GM21528 (cell line): ENCODE results near the gene PTPN1.
"Not testable (repeated sequence)": the region's sequence is repeated elsewhere in the genome, so short reads cannot be mapped to it uniquely, and the experiment has no call there.

Experiments
- ATAC-seq: cut with Tn5 transposase; IDR thresholded peaks from one replicate; pipeline ENCODE4 v1.9.1; 2021; ENCODE audit warnings: mild to moderate bottlenecking, moderate library complexity; ENCODE audit not compliant: unreplicated experiment, low FRiP score

Gene PTPN1

DNA sequence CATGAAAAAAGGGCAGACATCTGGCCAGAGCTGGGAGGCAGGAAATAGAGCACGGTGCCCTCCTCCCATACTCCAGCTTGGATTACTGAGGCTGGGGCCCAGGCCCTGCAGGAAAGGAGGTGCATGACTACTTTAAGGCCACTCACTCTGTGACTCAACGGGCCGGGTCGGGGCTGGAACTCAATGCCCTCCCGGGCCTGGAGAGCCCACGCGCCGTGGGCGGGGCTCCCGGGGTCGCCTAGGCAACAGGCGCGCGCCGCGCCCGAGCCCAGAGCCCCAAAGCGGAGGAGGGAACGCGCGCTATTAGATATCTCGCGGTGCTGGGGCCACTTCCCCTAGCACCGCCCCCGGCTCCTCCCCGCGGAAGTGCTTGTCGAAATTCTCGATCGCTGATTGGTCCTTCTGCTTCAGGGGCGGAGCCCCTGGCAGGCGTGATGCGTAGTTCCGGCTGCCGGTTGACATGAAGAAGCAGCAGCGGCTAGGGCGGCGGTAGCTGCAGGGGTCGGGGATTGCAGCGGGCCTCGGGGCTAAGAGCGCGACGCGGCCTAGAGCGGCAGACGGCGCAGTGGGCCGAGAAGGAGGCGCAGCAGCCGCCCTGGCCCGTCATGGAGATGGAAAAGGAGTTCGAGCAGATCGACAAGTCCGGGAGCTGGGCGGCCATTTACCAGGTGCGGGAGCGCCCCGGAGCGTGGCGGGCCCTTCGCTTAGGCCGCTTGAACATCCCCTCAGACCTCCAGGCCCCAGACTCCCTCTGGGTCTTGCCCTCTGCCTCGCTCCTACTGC lies at the start of gene PTPN1:
Gene PTPN1 (plus strand): TSS at position 461 of the 783 bp plus-strand sequence. CDS start 145 bp downstream, at position 606.
- ATAC-seq = peak; percentile 84

DNA sequence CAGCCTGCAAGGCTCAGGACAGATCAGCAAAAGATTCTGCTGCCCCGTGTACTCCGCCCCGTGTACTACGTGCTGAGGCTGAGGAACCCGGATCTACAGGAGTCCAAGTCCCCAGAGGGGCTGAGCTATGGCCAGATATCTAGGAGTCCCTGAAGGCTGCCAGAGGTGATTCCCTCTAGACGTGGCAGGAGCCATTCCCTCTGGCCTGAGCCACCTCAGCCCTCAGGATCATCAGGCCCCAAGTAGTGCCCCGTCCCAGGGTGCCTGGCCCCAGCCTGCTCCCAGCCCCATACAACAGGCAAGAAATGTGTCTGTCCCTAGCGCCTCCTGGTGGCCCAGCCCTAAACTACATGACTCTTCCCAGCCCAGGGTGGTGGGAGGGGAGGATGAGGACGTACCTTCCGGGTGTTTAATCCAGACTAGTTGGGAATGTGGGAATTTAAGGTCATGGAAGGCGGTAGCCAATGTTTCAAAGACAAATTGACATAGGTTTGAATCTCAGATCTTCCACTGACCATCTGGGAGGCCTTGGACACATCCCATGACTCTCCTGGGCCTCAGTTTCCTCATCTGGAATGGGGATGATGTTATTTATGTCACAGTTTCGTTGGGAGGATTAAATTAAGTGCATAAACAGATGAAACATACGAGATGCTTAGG lies 49.4 kb upstream of the PTPN1 start:
- no peak for ATAC-seq

DNA sequence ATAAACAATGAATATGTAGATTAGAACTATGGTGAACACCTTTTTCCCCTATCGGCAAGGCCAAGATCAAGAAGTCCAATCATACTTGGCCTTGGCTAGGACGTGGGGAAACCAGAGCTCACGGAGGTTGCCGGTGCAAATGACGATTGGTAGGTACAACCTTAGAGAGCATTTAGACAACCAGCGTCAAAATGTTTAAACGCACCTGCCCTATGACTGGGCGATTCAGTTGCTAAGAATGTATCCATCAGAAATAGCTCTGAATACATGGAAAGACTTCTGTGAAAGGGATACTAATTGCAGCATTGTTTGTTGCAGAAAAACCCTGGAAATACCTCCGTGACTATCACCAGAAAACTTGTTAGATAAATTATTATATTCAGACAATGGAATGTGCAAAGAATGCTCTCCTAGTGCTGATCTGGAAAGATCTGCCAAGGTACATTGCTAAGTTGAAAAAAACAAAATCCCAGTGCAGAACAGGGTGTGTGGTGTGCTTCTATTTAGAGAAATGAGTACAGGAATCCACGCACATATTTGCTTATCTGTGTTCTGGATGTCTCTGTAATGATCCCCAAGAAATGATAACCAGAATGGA lies 48.0 kb upstream of the PTPN1 start:
- ATAC-seq = no peak

DNA sequence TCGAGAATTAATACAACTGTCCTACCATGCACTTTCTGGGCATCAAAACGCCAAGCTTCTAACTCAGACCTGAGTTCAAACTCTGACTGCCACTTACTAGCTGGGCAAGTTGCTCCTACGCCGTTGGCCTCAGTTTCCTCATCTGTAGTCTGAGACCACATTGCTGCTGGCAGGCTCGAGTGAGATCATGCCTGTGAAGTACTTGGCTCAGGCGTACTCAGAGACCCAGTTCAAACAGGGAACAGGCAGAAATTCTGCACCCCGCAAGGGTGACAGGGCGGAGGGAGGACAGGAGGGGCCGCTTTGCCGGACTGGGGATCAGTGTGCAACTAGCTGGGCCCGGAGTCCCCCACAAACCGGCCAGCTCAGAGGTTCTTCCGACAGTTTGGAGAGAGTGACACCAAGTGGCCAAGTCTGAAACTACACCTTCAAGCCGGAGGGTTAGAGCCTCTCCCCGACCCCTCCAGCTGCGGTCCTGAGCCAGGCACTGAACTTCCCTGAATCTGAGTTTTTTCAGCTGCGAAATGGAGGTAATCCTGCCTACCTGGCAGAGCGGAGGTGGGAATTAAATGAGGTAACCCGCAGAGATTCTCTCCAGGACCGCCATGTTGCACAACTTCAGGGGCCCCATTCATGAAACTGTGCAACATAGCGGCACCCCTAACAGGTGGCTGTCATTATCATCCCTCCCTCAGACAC lies 46.0 kb upstream of the PTPN1 start:
- ATAC-seq = no peak

DNA sequence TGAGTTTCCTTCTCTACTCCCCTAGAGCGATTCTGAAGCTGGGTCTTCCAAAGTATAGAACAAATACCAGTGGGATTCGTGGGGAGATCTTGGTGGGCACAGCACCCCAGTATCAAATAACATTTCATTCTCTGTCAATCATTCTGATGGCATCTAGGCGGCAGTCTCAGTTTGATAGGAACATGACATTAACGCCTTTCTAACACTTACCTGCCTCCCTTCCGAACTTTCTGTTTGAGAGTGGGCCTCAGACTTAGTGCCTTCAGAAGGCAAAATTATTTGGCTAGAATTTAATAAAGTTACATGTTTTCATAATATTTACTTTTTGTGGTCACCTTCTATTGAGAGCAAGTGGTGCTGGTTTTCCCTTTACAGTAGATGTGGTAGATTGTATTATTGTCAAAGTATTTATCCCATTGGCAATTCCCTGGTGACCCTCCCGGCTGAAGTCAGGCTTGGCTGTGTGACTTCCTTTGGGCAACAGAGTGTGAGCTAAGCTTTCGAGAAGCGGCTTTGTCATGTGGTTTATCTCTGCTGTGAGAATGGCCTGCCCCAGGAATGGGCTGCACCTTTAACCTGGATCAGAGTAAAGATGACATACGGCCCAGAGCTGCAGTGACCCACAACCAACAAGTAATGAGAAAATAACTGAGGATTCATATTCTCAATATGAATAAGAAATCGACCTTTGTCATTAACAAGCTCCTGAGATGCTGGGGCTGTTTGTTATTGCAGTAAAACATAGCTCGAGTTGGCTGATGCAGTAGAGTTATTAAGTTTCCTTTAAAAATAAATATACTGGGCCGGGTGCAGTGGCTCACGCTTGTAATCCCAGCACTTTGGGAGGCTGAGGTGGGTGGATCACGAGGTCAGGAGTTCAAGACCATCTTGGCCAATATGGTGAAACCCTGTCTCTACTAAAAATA lies 45.2 kb upstream of the PTPN1 start:
- ATAC-seq = no peak

DNA sequence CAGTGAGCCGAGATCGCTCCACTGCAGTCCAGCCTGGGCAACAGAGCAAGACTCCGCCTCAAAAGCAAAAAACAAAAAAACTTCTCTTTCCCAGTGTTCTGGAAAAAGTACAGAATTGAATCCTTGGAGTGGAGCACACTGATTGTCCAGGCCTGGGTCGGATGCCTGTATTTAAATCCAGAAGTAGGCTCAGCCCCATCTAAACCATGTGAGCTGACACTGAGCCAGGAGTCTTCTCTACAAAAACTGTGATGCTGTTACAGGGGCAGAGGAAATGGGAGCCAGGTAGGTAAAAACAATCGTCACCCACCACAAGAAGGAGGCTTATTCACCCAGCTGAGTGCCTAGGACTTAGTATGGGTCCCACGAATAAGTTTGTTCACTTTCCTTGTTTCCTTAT lies 43.0 kb upstream of the PTPN1 start:
- no peak for ATAC-seq

DNA sequence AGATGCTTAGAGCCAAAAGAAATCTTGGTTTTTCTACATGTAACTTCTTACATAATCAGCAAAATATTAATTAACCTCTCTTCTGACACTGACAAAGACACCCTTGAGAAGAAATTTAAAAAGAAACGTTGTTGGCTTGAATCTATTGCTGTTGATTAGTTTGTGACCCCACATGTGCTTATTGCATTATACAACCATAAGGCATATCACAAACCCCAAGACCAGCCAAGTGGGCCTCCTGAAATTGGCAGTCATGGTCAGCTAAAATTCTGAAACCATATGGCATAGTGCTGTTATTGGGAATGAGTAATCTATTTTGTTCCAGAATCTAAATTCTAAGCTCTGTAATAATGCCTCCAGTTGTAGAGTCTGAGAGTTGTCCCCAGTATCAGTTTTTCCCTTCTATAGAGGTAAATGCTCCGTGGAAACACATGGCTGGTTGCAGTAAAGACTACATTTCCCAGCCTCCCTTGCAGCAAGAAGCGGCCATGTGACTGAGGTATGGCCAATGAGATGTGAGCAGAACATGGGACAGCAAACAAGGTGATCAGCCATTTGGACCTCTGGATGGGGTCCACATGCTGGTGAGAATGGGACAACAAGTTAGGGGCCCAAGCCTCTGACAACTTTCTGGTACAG lies 42.3 kb upstream of the PTPN1 start:
- no peak for ATAC-seq

DNA sequence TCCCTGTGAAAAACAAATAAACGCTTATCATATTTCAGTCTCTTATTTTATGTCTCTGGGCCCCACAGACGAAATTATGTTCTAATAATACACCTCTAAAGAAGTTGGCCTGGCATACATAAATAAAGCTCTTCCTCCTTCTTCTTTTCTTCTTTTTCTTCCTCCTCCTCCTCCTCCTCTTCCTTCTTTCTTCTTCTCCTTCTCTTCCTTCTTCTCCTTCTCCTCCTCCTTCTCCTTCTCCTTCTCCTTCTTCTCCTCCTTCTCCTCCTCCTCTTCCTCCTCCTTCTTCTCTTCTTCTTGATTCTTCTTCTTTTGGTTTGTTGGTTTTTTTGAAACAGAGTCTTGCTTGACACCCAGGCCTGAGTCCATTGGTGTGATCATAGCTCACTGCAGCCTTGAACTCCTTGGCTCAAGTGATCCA lies 41.8 kb upstream of the PTPN1 start:
- no peak for ATAC-seq

DNA sequence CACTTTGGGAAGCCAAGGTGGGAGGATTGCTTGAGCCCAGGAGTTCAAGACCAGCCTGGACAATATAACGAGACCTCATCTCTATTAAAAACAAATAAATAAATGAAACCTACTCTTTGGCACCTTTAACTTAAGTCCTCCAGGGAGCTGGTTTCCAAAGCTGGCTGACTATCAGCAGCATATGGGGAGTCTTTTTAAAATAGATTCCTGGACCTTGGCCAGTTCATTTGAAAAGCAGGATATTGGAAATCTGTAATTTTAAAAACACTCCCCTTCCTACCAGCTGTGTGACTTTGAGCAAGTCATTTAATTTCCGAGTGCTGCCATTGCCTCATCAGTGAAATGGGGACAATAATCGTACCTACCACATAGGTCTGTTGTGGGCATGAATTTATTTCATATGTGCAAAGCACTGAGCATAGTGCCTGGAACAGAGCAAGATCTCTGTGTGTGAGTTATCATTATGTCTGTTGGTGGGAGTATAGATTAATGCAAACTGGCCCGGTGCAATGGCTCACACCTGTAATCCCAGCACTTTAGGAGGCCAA lies 40.9 kb upstream of the PTPN1 start:
- ATAC-seq = no peak

DNA sequence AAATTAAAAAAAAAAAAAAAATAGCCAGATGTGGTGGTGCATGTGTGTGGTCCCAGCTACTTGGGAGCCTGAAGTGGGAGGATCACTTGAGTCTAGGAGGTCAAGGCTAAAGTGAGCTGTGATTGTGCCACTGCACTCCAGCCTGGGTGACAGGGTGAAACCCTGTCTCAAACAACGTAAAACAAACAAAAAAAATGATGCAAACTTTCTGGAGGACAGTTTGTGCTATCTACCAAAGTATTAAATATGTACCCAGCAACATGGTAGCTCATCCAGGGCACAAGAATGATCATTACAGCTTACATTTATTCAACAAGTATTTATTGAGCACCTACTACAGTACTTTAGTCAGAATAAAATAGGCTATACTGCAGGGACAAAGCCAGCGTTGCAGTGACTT lies 40.4 kb upstream of the PTPN1 start:
- ATAC-seq = no peak

DNA sequence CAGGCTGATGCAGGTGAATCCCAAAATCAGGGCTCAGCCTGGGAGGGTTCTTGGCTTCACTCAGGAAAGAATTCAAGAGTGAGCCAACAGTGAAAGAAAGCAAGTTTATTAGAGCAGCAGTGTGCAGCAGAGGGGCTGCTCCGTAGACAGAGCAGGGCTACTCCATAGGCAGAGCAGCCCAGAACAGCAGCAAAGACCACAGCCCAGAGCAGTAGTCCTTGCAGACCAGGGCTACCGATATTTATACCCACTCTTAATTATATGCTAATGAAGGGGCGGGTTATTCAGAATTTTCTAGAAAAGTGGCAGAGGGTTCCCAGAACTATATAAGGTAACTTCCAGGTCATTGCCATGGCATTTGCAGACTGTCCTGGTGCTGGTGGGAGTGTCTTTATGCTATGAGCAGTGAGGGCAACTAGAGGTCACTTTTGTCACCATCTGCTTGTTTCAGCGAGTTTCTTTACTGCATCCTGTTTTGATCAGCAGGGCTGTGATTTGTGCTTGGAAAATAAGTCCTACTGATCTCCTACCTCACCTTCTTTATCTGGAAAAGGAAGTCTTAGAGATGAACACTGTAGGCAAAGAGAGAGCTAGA lies 39.8 kb upstream of the PTPN1 start:
- no peak for ATAC-seq

DNA sequence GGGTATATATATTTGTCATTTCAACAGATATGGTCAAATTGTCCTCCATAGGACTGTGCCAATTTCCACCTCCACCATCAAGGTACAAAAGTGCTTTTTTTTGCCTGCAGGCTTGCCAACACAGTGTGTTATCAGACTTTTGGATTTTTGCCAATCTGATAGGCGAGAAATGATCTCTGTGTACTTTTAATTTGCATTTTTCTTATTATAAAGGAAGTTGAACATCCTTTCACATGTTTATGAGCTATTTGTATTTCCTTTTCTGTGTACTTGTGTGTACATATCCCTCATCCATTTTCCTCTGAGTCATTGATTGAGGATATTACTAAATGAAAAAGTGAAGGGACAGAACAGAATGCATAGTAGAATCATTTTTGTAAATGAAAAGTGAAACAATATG lies 39.0 kb upstream of the PTPN1 start:
- no peak for ATAC-seq

DNA sequence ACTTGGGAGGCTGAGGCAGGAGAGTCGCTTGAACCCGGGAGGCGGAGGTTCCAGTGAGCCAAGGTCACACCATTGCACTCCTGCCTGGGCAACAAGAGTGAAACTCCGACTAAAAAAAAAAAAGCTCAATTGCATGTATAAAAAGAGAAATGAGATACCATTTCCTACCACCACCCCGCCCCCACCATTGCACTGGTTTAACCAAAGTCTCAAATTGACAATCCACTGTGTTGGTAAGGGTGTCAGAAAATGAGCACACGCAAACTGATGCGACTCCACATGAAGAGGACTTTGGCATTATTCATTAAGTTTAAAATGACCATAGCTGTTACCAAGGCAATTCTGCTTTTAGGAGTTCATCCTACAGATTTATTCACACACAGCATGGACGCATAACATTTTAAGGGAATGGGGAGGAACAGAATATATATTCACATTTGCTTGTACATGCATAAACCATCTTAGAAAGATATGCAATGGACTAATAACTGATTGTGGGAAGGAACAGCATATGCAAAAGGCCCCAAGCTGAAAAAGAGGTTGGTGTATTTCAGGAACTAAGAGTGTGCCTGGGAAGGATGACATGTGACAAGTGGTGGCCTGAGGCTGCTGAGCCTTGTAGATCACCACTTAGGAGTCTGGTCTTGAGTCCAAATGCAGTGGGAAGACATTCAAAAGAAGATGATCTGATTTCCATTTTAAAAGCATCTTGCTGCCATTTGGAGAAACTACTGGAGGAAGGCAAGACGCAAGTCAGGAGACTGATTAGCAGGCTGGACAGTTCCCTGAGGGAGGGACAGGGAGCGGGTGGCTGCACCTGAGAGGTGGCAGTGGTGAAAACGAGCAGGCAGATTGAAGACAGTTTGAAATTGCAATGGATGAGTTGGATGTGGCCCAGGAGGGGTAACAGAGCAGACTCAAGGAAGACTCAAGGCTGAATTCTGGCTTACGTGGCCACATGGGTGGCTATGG lies 37.2 kb upstream of the PTPN1 start:
- ATAC-seq = no peak

DNA sequence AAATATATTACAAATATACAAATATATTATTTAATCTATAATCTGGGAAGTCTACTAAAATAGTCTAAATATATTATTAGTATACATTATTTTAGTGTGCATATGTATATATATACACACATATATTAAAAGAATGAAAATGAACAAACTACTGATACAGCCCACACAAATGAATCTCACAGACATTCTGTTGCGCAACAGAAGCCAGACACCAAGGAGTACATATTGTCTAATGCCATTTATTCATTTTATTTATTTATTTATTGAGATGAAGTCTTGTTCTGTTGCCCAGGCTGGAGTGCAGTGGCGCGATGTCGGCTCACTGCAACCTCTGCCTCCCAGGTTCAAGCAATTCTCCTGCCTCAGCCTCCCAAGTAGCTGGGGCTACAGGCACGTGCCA lies 35.8 kb upstream of the PTPN1 start:
- not testable (repeated sequence) for ATAC-seq

DNA sequence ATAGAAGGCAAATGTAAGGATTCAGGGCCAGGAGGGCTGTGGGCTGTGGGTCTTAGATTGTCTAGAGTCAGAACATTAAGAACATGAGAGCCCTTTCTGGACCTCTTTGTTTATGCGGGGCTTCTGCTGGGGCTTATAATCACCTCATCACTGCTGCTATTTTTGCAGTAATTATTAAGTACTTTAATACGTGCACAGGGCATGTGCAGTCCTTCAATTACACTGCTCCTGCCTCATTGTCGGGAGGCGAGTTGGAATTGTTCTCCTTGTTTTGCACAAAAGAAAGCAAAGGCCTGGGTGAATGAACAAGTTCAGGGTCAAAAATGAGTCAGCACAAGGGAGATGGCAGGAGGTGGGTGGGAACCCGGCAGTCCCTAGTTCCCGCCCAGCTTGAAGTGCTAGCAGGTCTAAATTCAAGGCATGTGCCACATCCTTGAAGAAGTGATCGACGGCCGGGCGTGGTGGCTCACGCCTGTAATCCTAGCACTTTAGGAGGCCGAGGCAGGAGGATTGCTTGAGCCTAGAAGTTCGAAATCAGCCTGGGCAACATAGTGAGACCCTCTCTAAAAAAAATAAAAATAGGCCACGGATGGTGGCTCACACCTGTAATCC lies 34.4 kb upstream of the PTPN1 start:
- ATAC-seq = no peak

DNA sequence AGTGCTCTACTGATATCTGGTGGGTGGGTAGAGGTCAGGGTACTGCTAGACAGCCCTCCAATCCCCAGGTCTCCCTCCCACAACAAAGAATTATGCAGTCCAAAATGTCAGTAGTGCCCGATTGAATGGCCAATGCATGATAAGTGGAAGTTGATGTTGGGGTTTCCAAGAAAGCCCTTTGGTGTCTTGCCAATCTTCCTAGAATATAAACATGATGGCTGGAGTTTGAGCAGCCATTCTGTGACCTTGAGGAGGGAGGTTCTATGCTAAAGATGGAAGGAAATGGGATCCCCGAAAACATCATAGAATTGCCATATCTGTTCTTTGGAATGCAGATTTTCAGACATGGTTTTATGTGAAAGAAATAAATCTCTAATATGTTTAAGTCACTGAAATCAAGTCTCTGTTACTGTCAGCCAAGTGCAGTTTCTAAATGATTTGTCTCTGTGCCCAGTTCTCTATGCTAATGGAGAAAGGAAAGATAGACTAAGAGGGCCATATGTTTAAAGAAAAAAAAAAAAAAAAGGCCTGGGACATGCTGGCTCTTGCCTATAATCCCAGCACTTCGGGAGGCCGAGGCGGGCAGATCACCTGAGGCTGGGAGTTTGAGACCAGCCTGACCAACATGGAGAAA lies 32.8 kb upstream of the PTPN1 start:
- ATAC-seq = no peak
